GM12878 (cell line): Measurements from ENCODE around the gene SMPX.

Experiments used
- CHD1 ChIP-seq: IDR thresholded peaks from 2 replicates; pipeline ENCODE4 v1.6.1; 2012; ENCODE audit warnings: low read depth, low read length, improper control_type of control experiment
- CTCF ChIP-seq, 3 experiments: IDR thresholded peaks in 2 of 3; conservative IDR thresholded peaks in 1 of 3; 2 replicates each; pipeline ENCODE4 v1.5.1; 2011; ENCODE audit warnings: low read depth in 3 of 3, low read length in 3 of 3, mild to moderate bottlenecking in 3 of 3, control low read depth in 2 of 3, moderate library complexity in 2 of 3, inconsistent platforms in 1 of 3, mixed read lengths in 1 of 3; ENCODE audit not compliant: control insufficient read depth in 2 of 3, insufficient read depth in 1 of 3; ENCODE audit errors: extremely low read depth in 1 of 3
- CUX1 ChIP-seq: IDR thresholded peaks from 2 replicates; pipeline ENCODE4 v1.6.1; 2012; ENCODE audit warnings: improper control_type of control experiment, low read depth, low read length; ENCODE audit not compliant: insufficient replicate concordance
- EP300 ChIP-seq, 2 experiments: fragments of 150-350 bp in 1 of 2; IDR thresholded peaks; 2 replicates each; pipeline ENCODE4 v1.6.1; 2011 to 2012; ENCODE audit warnings: low read depth in 2 of 2, low read length in 2 of 2, borderline replicate concordance in 1 of 2, improper control_type of control experiment in 1 of 2, inconsistent platforms in 1 of 2; ENCODE audit not compliant: control insufficient read depth in 1 of 2
- KDM1A ChIP-seq: fragments of 200-600 bp; sonication (generic); IDR thresholded peaks from 2 replicates; pipeline ENCODE4 v1.6.1; 2016; ENCODE audit warnings: borderline replicate concordance
- LARP7 ChIP-seq: fragments of 450-650 bp; IDR thresholded peaks from 2 replicates; pipeline ENCODE4 v1.6.1; 2017; ENCODE audit warnings: mild to moderate bottlenecking
- MYC ChIP-seq: IDR thresholded peaks from 2 replicates; pipeline ENCODE4 v1.6.1; 2011; ENCODE audit warnings: mild to moderate bottlenecking, low read length, moderate library complexity, inconsistent platforms; ENCODE audit not compliant: insufficient read depth, insufficient replicate concordance, insufficient read length, severe bottlenecking
- POLR2AphosphoS5 ChIP-seq: IDR thresholded peaks from 2 replicates; pipeline ENCODE4 v1.6.1; 2011; ENCODE audit warnings: mild to moderate bottlenecking, low read length, inconsistent platforms
- RAD21 ChIP-seq: IDR thresholded peaks from 2 replicates; pipeline ENCODE4 v1.6.1; 2011; ENCODE audit warnings: mild to moderate bottlenecking, low read depth, low read length, moderate library complexity; ENCODE audit not compliant: insufficient read depth
- SMC3 ChIP-seq: IDR thresholded peaks from 2 replicates; pipeline ENCODE4 v1.6.1; 2011; ENCODE audit warnings: low read length, improper control_type of control experiment, borderline replicate concordance
- SP1 ChIP-seq: IDR thresholded peaks from one replicate; pipeline ENCODE4 v1.6.1; 2011; ENCODE audit warnings: low read depth, low read length
- TCF7 ChIP-seq: IDR thresholded peaks from 2 replicates; pipeline ENCODE4 v1.6.1; 2014; ENCODE audit warnings: antibody characterized with exemption, borderline replicate concordance
- ZNF274 ChIP-seq: IDR thresholded peaks from one replicate; pipeline ENCODE4 v1.8.0; 2011; ENCODE audit not compliant: insufficient read length, insufficient read depth

- TF ChIP-seq RAD21 (no peak), SP1 (no peak), POLR2AphosphoS5 (no peak), CHD1 (no peak), LARP7 (no peak), CUX1 (no peak), KDM1A (no peak), TCF7 (no peak), MYC (no peak), CTCF (IDR thresholded peaks at IDR 0.05 in 2 of 3, conservative IDR thresholded peaks at IDR 0.05 in 1 of 3; ENCODE audit: control insufficient read depth in 2 of 3, extremely low read depth in 1 of 3, insufficient read depth in 1 of 3, low read depth in 3 of 3, low read length in 3 of 3) (0 out of 6 replicates have a peak, but pooled peaks of 2 of the 3 experiments have one; percentile 3 to 7), ZNF274 (no peak), SMC3 (no peak), EP300 (IDR thresholded peaks at IDR 0.05; ENCODE audit: borderline replicate concordance in 1 of 2, control insufficient read depth in 1 of 2, low read depth in 2 of 2, low read length in 2 of 2) (no peak)
Measured at GRCh38 chrX:21770631-21771321, 12.9 kb upstream of the SMPX start.
